ENCODE results near the gene F11R. TPM values are rescaled to one million over a fixed set of nuclear protein-coding genes. Genes with fewer than 3 reads are reported as not detected.
"Not testable (repeated sequence)": the region's sequence is repeated elsewhere in the genome, so short reads cannot be mapped to it uniquely, and the experiment has no call there.

F11R gene
- total RNA-seq, 6 experiments from 2014 or later, result 0.05 to 0.38 (median 0.14) TPM; not detected in 2

DNA sequence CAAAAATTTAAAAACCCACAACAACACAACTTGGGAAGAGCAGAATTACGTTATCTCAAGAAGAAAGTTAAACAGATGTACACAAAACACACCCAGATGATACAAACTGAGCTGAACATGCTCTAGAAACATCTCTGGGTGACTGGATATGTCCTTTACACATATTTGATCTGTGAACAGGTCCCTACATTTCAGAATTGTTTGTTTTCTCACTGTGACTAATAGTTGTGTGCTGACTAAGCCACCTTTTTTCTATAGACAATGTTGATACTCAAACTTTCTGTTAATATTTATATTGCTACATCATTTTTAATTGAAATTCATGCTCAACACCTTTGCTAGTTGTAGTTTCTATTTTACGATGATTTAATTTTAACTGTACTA lies 1.0 kb upstream of the F11R start:
- H3K27me3 Mint-ChIP-seq (ENCODE audit: insufficient read depth), result peaks cover 29% of the 10 kb centered on the region
- H3K4me3 Mint-ChIP-seq, result no peak overlapping the region
- H3K36me3 Mint-ChIP-seq (ENCODE audit: low read depth), result no peaks in the 10 kb centered on the region
- H3K4me1 Mint-ChIP-seq (ENCODE audit: low read depth), result peaks cover 41% of the 10 kb centered on the region
- DNase-seq, result no peak
- TF ChIP-seq, protein P1, sequence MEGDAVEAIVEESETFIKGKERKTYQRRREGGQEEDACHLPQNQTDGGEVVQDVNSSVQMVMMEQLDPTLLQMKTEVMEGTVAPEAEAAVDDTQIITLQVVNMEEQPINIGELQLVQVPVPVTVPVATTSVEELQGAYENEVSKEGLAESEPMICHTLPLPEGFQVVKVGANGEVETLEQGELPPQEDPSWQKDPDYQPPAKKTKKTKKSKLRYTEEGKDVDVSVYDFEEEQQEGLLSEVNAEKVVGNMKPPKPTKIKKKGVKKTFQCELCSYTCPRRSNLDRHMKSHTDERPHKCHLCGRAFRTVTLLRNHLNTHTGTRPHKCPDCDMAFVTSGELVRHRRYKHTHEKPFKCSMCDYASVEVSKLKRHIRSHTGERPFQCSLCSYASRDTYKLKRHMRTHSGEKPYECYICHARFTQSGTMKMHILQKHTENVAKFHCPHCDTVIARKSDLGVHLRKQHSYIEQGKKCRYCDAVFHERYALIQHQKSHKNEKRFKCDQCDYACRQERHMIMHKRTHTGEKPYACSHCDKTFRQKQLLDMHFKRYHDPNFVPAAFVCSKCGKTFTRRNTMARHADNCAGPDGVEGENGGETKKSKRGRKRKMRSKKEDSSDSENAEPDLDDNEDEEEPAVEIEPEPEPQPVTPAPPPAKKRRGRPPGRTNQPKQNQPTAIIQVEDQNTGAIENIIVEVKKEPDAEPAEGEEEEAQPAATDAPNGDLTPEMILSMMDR (IDR thresholded peaks at IDR 0.05), result no peak
- no peaks in the 10 kb centered on the region for H3K9me3 Mint-ChIP-seq
- H3K27ac Mint-ChIP-seq, result no peak overlapping the region

DNA sequence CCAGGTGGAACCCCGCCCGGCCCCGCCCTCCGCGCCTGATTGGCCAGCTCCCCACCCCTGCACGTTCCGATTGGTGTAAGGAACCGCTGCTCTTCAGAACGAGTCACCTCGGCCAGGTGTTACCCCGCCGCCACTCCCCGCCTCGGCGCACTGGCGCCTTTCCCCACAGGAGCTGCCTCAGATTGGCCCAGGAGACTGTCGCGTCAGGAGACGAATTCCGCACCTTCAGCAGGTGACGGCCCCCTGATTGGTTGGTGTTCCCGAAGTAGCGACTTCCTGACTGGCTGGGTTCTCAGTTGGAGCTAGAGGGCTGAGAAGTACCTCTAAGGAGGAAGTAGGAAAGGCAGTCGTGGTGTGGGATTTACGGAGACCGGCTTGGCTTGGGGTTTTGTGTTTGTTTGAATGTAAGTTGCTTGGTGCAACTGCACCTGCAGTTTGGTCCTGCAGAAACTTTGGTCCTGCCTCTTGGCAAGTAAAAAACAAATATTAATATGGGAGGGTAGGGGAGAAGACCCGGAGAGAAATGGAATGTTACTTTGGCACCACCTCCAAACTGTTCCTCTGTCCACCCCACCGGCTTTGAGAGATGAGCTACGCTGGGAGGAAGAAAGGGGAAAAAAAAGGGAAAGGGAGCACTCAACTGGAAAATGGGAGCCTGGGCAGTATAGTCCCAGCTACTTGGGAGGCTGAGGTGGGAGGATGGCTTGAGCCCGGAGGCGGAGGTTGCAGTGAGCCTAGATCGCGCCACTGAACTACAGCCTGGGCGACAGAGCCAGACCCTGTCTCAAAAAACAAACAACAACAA lies 415 bp upstream of the F11R start:
- Mint-ChIP-seq H3K36me3 (ENCODE audit: low read depth) (no peaks in the 10 kb centered on the region), H3K27ac (no peak overlapping the region), H3K9me3 (no peaks in the 10 kb centered on the region), H3K4me3 (peak overlapping the region; percentile 61), H3K4me1 (ENCODE audit: low read depth) (peaks cover 43% of the 10 kb centered on the region), H3K27me3 (ENCODE audit: insufficient read depth) (peaks cover 31% of the 10 kb centered on the region)
- TF ChIP-seq, protein P1 (IDR thresholded peaks at IDR 0.05), result no peak
- DNase-seq, result no peak

DNA sequence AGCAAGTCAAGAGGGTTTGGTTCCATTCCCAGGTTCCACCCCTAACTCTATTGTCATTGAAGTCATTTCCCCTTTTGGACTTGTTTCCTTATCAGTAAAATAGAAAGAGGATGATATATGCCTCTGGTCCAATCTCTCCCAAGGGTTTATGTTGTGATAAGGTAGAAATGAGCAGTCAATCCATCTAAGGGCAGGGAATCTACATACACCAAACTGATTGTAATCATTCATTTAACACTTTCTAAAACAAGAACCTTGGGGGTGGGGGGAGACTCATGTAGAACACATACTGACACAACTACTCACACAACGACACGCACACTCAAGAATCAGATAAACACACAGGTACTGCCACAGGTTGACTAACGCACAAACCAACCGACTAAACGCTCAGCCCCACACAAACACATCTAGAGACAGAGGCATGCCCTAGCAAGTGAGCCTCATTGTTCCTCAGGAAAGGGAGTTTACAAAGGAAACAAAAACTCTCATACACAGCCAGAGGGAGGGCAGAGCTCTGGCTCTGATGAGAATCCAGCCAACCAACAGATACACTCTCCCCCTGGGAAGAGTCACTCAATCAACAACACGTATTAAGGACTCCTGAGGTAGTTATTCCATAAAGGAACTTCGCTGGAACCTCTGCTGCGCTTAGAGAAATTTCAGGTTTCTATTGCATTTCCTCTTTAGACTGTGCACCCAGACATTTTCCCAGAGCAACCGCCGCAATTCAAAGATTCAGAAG lies 1.0 kb downstream of the F11R start:
- no peaks in the 10 kb centered on the region for H3K9me3 Mint-ChIP-seq
- DNase-seq, result no peak
- H3K27me3 Mint-ChIP-seq (ENCODE audit: insufficient read depth), result peaks cover 31% of the 10 kb centered on the region
- H3K4me1 Mint-ChIP-seq (ENCODE audit: low read depth), result peaks cover 35% of the 10 kb centered on the region
- H3K4me3 Mint-ChIP-seq, result peak overlapping the region; percentile 61
- no peaks in the 10 kb centered on the region for H3K36me3 Mint-ChIP-seq (ENCODE audit: low read depth)
- H3K27ac Mint-ChIP-seq, result no peak overlapping the region
- TF ChIP-seq, protein P1 (IDR thresholded peaks at IDR 0.05), result no peak

DNA sequence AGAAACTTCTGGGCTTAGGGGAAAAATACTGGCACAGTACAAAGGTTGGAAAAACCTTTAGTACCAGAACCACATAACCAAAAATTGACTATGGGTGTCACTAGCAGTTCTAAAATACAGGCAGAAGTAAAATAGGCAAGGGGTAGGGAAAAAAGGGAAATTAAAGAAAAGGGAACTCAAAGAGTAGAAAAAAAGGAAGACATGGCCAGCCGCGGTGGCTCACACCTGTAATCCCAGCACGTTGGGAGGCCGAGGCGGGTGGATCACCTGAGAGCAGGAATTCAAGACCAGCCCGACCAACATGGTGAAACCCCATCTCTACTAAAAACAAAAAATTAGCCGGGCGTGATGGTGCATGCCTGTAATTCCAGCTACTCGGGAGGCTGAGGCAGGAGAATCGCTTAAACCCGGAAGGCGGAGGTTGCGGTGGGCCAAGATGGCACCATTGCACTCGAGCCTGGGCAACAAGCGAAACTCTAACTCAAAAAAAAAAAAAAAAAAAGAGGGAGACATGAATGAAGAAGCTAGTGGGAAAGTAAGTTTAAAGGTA lies 1.8 kb downstream of the F11R start:
- not testable (repeated sequence) for DNase-seq; H3K9me3 Mint-ChIP-seq; H3K27ac Mint-ChIP-seq; H3K36me3 Mint-ChIP-seq (ENCODE audit: low read depth); H3K4me3 Mint-ChIP-seq
- Mint-ChIP-seq H3K4me1 (ENCODE audit: low read depth) (peaks cover 34% of the 10 kb centered on the region), H3K27me3 (ENCODE audit: insufficient read depth) (peaks cover 31% of the 10 kb centered on the region)

DNA sequence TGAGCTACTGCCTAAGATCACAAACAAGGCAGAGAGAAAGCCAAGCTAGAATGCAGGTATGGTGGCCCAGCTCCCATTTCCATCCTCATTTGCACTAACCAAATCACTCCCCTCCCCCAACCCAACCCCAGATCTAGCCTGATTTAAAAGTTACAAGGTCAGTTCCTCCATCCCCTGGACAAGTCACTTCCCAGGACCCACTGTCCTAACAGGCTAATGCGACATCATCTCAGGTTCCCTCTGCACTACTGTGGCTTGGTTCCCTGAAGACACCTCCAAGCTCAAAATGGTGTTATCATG lies 2.4 kb downstream of the F11R start:
- H3K4me1 Mint-ChIP-seq (ENCODE audit: low read depth), result peaks cover 40% of the 10 kb centered on the region
- TF ChIP-seq, protein P1 (IDR thresholded peaks at IDR 0.05), result no peak
- no peak overlapping the region for H3K27ac Mint-ChIP-seq
- no peaks in the 10 kb centered on the region for H3K36me3 Mint-ChIP-seq (ENCODE audit: low read depth)
- no peak for DNase-seq
- H3K27me3 Mint-ChIP-seq (ENCODE audit: insufficient read depth), result peaks cover 31% of the 10 kb centered on the region
- H3K4me3 Mint-ChIP-seq, result no peak overlapping the region
- no peaks in the 10 kb centered on the region for H3K9me3 Mint-ChIP-seq

Data from HFFc6 (cell line).